ENCODE results near the gene ALDH3B2.

Gene ALDH3B2

DNA sequence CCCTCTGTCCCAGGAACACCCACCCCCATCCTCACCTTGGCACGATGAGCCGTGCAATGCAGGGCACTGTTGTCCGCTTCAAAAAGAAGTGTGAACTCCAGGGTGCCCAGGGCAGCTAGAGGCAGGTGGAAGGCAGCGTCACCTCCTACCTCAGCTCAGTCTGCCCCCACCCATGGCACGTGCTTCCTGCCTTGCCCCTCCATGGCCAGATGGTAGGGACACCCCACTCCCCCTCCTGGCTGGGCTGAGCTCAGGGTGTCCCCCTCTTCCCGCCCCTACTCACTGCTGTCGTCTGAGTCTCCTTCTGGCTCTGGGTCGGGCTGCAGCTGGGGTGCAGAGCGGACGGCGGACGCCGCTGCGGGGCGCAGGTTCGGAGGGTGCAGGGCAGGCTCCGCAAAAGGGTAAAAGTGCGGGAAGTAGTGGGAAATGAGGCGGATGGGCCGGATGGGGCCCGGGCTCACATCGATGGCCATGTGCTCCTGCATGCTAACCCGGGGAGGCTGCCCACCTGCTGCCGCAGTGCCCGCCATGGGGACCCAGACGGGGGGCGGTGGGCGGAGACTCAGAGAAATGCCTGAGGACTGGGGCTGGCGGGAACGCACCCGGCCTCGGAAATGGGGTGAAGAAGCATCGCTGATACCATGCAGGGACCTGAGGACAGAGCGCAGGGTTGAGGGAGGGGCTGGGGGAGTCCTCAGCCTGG lies 58.5 kb downstream of the ALDH3B2 start:
- H3K27ac ChIP-seq: no peak overlapping the region
- TF ChIP-seq, protein P1, sequence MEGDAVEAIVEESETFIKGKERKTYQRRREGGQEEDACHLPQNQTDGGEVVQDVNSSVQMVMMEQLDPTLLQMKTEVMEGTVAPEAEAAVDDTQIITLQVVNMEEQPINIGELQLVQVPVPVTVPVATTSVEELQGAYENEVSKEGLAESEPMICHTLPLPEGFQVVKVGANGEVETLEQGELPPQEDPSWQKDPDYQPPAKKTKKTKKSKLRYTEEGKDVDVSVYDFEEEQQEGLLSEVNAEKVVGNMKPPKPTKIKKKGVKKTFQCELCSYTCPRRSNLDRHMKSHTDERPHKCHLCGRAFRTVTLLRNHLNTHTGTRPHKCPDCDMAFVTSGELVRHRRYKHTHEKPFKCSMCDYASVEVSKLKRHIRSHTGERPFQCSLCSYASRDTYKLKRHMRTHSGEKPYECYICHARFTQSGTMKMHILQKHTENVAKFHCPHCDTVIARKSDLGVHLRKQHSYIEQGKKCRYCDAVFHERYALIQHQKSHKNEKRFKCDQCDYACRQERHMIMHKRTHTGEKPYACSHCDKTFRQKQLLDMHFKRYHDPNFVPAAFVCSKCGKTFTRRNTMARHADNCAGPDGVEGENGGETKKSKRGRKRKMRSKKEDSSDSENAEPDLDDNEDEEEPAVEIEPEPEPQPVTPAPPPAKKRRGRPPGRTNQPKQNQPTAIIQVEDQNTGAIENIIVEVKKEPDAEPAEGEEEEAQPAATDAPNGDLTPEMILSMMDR (IDR thresholded peaks at IDR 0.05): peak; percentile 45
- no peak for TF ChIP-seq ZFX (IDR thresholded peaks at IDR 0.05; ENCODE audit: borderline replicate concordance)

DNA sequence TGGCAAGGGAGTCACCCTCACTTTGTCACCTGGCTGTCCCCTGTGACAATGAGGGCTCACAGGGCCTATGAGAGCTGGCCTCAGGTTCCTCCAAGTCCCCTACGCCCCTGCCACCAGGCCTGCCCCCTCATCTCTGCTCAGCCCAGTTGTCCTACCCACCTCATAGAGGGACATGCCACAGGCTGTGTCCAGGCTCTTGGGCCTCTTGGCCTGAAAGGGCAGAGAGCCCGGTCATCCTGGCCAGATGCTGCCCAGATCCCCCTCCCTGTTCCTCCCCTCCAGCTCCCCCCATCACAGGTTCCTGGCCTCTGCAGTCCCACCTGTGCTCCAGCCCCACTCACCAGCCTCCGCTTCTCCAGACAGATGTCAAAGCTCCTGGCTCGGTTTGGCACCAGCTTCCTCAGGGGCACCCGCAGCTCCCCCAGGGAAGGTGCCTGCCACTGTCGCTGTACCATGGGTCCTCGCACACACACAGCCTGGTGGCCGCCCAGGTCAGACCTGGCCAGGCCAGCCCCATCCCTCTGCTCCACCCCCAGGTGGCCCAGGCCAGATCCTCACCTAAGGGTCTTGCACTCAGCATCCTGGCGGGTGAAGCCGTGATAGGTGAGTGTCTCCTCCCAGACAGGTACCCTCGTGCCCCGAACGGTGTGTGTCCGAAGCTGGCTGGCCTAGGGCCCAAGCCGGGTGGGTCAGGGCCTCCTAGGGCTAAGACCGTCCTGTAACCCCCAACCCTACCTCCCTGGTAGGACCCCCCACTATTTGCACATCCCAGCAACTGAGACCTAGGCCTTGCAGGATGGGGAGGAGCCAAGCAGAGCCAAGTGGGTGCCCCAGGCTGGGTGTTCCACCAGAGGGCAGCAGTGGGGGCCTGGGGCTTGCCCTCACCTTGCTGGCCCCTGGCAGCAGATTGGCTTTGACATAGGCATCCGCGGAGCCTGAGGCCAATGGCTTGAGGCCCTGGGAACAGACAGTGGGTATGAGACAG lies 59.4 kb downstream of the ALDH3B2 start:
- no peak for TF ChIP-seq ZFX (IDR thresholded peaks at IDR 0.05; ENCODE audit: borderline replicate concordance)
- TF ChIP-seq, protein P1 (IDR thresholded peaks at IDR 0.05): peak; percentile 80
- 0 out of 2 replicates have a peak overlapping the region, but pooled peaks have one; percentile 37 for H3K27ac ChIP-seq

DNA sequence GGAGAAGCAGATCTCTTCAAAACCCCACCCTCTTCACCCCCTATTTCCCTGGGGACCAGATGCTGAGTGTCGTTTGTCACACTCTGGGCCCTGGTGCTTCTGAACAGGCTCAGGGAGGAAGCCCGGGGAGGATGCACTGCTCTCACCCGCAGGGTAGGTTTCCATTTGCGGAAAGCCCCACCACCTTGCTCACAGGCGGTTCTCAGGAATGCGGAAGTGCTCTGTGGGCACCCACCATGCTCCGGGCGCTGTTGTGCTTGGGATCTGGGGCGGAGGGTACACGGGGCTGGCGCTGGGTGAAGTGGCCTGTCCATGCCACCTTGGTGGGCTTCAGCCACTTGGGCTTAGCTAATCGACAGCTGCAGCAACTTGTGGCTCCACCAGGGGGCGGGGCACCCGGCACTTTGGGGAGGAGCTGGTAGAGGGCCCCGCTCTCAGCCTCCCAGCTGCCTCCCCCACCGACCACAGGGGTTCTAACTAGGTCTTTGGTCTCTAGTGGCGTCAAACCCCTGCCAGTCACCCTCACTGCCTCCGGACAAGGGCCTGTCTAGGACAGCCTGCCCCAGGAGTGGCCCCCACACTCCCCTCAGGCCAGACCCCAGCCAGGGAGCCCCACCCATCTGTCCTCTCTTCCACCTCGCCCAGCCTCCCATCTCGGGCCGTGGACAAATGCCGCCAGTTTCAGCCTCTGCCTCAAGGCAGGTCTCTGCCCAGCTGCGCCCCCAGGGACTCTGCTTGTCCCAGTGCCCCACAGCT lies 60.3 kb downstream of the ALDH3B2 start:
- TF ChIP-seq, protein P1 (IDR thresholded peaks at IDR 0.05): peak; percentile 80
- no peak for TF ChIP-seq ZFX (IDR thresholded peaks at IDR 0.05; ENCODE audit: borderline replicate concordance)
- H3K27ac ChIP-seq: peak overlapping the region; percentile 37; the same call in 1 of the 2 replicates

DNA sequence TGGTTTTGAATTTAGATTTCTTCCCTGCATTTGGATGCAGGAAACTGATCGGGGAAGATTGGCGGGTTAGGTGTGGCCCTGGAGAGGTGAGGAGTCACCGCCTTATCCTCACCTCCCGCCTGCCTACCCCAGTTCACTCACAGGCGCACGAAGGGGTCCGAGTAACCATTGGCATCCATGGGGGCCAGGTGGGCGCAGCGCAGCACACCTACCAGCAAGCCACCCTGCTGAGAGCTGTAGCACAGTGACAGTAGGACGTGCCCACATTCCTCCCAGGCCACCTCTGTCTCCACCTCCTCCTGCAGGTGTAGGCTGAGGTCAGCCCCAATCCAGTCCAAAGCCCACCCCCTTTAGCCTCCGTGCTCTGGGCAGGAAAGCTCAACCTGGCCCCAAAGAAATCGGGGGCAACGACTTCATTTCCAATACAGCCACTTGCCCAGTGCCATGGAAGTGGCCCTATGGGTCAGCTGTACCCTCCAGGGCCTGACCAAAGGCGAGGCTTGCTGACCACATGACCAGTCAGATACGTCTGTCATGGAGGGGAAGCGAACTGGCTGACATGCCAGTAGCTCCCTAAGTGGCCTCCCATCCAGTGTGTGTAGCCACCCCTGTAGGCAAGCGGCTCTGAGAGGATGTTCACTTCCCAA lies 61.0 kb downstream of the ALDH3B2 start:
- TF ChIP-seq ZFX (IDR thresholded peaks at IDR 0.05; ENCODE audit: borderline replicate concordance): no peak
- TF ChIP-seq, protein P1 (IDR thresholded peaks at IDR 0.05): no peak
- H3K27ac ChIP-seq: peak overlapping the region; percentile 37; the same call in 1 of the 2 replicates

DNA sequence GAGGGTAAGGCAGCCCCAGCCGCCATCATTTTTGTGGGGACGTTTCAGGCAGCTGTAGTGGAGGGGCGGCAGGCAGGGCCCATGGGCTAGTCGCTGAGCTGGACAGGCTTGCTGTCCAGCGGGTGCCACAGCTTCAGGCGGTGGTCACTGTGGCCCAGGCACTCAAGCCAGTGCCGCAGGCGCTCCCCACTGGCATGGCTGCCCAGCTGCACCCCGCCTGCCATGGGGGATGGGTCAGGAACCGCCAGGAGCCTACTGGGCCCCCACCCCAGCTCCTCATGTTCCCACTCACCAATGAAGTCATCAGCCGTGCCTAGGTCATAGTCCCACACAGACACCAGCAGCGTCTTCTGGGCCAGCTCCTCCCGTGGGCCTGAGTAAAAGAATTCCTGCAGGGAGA lies 61.7 kb downstream of the ALDH3B2 start:
- TF ChIP-seq, protein P1 (IDR thresholded peaks at IDR 0.05): no peak
- TF ChIP-seq ZFX (IDR thresholded peaks at IDR 0.05; ENCODE audit: borderline replicate concordance): no peak
- H3K27ac ChIP-seq: no peak overlapping the region
